NCI-H187 (cell line): ENCODE results near the gene MRPS15.

Source experiments
- DNase-seq, 2 experiments: peaks; one replicate each; lab custom pipeline; 2025; lab: John Stamatoyannopoulos, UW

The MRPS15 gene

GRCh38 chr1:36419569-36419968 lies 44.6 kb downstream of the MRPS15 start:
- no peak for DNase-seq

DNA sequence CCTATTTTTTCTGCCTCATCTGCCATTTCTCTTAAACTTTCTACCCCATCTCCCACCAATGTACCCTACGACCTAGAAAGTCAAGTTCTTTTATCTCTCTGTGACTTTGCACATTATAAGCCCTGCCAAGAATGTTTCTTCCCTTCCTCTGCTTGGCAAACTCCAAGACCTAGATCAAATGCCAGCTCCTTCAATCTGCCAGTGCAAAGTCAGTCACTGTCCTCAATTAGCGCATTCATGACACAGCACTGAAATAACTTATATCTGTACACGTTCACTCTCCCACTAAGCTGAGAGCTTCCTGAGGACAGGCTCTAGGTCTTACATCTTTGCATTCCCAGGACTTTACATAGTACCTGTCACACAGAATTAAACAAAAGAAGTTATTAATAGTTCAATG lies 45.0 kb downstream of the MRPS15 start:
- no peak for DNase-seq

DNA sequence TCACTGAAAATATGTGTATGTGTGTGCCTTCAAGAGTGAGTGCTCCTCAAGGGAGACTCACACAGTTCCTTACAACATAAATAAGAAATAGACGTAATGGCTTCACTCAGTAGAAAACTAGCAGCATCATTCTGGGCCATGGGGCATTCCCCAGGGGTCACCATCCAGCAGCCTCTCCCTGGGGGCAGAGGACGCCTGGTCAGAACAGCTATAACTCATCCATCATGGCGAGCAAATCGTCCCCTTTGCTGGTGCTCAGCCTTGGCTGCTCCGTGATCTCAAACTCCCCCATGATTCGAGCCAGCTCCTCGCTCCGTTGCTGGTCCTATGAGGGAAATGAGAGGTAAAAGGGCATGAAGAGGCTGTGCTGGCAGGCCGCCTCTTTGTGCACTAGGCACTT lies 46.3 kb downstream of the MRPS15 start:
- DNase-seq = no peak

DNA sequence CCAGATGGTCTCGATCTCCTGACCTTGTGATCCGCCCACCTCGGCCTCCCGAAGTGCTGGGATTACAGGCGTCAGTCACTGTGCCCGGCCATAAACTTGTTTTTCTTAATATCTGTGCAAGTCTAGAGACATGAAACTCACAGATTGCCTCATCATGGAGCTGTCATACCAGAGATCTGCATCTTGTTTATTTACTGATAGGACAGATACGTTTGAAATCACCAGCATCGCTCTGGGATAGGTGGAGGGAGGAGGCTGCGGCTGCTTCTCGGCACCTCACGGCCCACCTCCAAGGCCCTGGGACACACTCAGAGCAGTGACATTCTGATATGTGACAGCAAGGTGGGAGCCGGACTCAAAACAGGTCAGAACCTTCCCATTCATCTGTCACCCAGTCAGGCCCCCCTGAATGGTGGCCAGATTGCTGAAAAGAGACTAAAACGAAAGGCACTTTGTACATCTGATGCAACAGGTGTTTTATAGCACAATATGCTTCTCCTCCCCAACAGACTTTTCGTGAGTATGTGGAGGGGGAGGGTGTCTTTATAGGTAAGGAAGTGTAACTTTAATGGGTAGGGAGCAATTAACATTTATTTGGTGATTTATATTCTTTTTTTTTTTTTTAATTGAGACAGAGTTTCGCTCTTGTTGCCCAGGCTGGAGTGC lies 48.4 kb downstream of the MRPS15 start:
- DNase-seq = no peak

- no peak for DNase-seq
Measured at GRCh38 chr1:36414384-36414783, 49.8 kb downstream of the MRPS15 start.

- DNase-seq = no peak
Measured at GRCh38 chr1:36411674-36412648, 52.2 kb downstream of the MRPS15 start.

- no peak for DNase-seq
Measured at GRCh38 chr1:36408479-36408878, 55.7 kb downstream of the MRPS15 start.

DNA sequence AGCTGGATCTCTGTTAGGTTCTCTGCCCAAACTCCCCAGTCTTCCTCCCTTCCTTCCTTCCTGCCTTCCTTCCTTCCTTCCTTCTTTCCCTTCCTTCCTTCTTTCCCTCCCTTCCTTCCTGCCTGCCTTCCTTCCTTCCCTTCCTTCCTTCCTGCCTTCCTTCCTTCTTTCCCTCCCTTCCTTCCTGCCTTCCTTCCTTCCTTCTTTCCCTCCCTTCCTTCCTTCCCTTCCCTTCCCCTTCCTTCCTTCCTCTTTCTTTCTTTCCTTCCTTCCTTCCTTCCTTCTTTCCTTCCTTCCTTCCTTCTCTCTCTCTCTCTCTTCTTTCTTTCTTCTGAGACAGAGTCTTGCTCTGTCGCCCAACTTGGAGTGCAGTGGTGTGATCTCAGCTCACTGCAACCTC lies 57.7 kb downstream of the MRPS15 start:
- DNase-seq = no peak
